Caco-2 (cell line): Measurements from ENCODE around the gene SNAPC4. TPM values are rescaled to one million over a fixed set of nuclear protein-coding genes. Genes with fewer than 3 reads are reported as not detected.

ENCODE experiments used
- BruUV-seq: library from RNA; stranded (reverse); fragments of 400-500 nt; replicated peaks from 2 replicates; lab custom pipeline; 2021; lab: Mats Ljungman, UMichigan
- CTCF ChIA-PET: fragments of 300-600 bp; sonication (Branson Sonifier 250); formaldehyde crosslinking; loops from one replicate; lab custom pipeline; 2022; ENCODE audit warnings: antibody characterized with exemption; lab: Charles Lee
- POLR2A ChIA-PET: fragments of 300-600 bp; sonication (Branson Sonifier 250); formaldehyde crosslinking; loops from one replicate; lab custom pipeline; 2022; ENCODE audit warnings: antibody characterized with exemption; lab: Charles Lee
- DNase-seq, 2 experiments: peaks; one replicate each; pipeline versions ENCODE4 v3.0.0 to v3.0.0-alpha.2; 2020 to 2022
- H3K27me3 ChIP-seq: replicated peaks from 2 replicates; pipeline ENCODE4 v1.6.0; 2011; ENCODE audit warnings: low read length; ENCODE audit not compliant: control insufficient read depth, insufficient read depth
- H3K36me3 ChIP-seq: 2 replicates; pipeline ENCODE4 v1.5.1; 2011; ENCODE audit warnings: low read length; ENCODE audit not compliant: control insufficient read depth, insufficient read depth
- H3K4me1 ChIP-seq: fragments of 250-450 bp; sonication (Bioruptor Pico); 2 replicates; pipeline ENCODE4 v1.5.1; 2020; ENCODE audit warnings: mild to moderate bottlenecking
- H3K4me3 ChIP-seq: 2 replicates; pipeline ENCODE4 v1.5.1; 2011; ENCODE audit warnings: low read depth, mild to moderate bottlenecking, control low read depth, low read length
- H3K9me3 ChIP-seq: fragments of 250-450 bp; sonication (Bioruptor Pico); 2 replicates; pipeline ENCODE4 v1.5.1; 2020; ENCODE audit warnings: mild to moderate bottlenecking, moderate library complexity
- H3K27ac Mint-ChIP-seq: one replicate; pipeline ENCODE4 v1.8.0; 2022; ENCODE audit warnings: mixed read lengths; ENCODE audit not compliant: unreplicated experiment
- H3K27me3 Mint-ChIP-seq: one replicate; pipeline ENCODE4 v1.8.0; 2022; ENCODE audit warnings: mixed read lengths; ENCODE audit not compliant: insufficient read depth, unreplicated experiment
- H3K36me3 Mint-ChIP-seq: one replicate; pipeline ENCODE4 v1.8.0; 2022; ENCODE audit warnings: mild to moderate bottlenecking, mixed read lengths; ENCODE audit not compliant: insufficient read depth, unreplicated experiment
- H3K4me1 Mint-ChIP-seq: one replicate; pipeline ENCODE4 v1.8.0; 2022; ENCODE audit warnings: low read depth, mixed read lengths; ENCODE audit not compliant: unreplicated experiment
- H3K4me3 Mint-ChIP-seq: one replicate; pipeline ENCODE4 v1.8.0; 2022; ENCODE audit warnings: mild to moderate bottlenecking, moderate library complexity, mixed read lengths; ENCODE audit not compliant: unreplicated experiment
- H3K9me3 Mint-ChIP-seq: one replicate; pipeline ENCODE4 v1.8.0; 2022; ENCODE audit warnings: mixed read lengths; ENCODE audit not compliant: unreplicated experiment
- CTCF ChIP-seq, 2 experiments: fragments of 200-600 bp in 1 of 2; IDR thresholded peaks; 1 replicate in 1 of 2; 2 replicates in 1 of 2; pipeline versions ENCODE4 v1.5.1 to v1.8.0; 2011 to 2022; ENCODE audit warnings: antibody characterized with exemption in 1 of 2, control low read depth in 1 of 2, inconsistent platforms in 1 of 2, low read depth in 1 of 2, low read length in 1 of 2, mild to moderate bottlenecking in 1 of 2, moderate library complexity in 1 of 2; ENCODE audit not compliant: insufficient read depth in 1 of 2, severe bottlenecking in 1 of 2, unreplicated experiment in 1 of 2
- intact Hi-C: fragments of 100-400 bp; cut with micrococcal nuclease; formaldehyde crosslinking; loops from one replicate; pipeline ENCODE4 v1.10.0; 2022; ENCODE audit not compliant: unreplicated experiment
- total RNA-seq: library from RNA; stranded (reverse); gene quantifications from 2 replicates; pipeline ENCODE4 v1.2.3, GENCODE V29; 2022

Gene SNAPC4
- total RNA-seq, 1 experiment from 2014 or later, result 15.3 TPM

- H3K4me3 Mint-ChIP-seq, result no peak overlapping the region
- ChIA-PET CTCF (no interaction called here), POLR2A (no interaction called here)
- no peaks in the 10 kb centered on the region for H3K4me1 ChIP-seq
- H3K9me3 ChIP-seq, result no peaks in the 10 kb centered on the region
- DNase-seq, result no peak
- no peaks in the 10 kb centered on the region for H3K27me3 Mint-ChIP-seq
- no peak overlapping the region for H3K4me3 ChIP-seq
- BruUV-seq, result no TSS peak
- H3K4me1 Mint-ChIP-seq, result peaks cover 12% of the 10 kb centered on the region
- no peak for TF ChIP-seq CTCF (IDR thresholded peaks at IDR 0.05; ENCODE audit: insufficient read depth in 1 of 2, low read depth in 1 of 2, low read length in 1 of 2, severe bottlenecking in 1 of 2, unreplicated experiment in 1 of 2)
- H3K36me3 ChIP-seq, result peaks cover 1% of the 10 kb centered on the region
- H3K36me3 Mint-ChIP-seq, result peaks cover 74% of the 10 kb centered on the region
- H3K9me3 Mint-ChIP-seq, result no peaks in the 10 kb centered on the region
- H3K27ac Mint-ChIP-seq, result no peak overlapping the region
- intact Hi-C loops, result loop anchor here (5.0 kb wide), 1 partner anchor 33 kb away; the partner anchor contains the start of gene DNLZ
- H3K27me3 ChIP-seq, result no peaks in the 10 kb centered on the region
Measured at GRCh38 chr9:136395345-136396218, 4.4 kb downstream of the SNAPC4 start.

- ChIA-PET POLR2A (no interaction called here), CTCF (no interaction called here)
- TF ChIP-seq CTCF (IDR thresholded peaks at IDR 0.05; ENCODE audit: insufficient read depth in 1 of 2, low read depth in 1 of 2, low read length in 1 of 2, severe bottlenecking in 1 of 2, unreplicated experiment in 1 of 2), result no peak
- peaks cover 74% of the 10 kb centered on the region for H3K36me3 Mint-ChIP-seq
- no peak overlapping the region for H3K4me3 Mint-ChIP-seq
- intact Hi-C loops, result loop anchor here (5.0 kb wide), 1 partner anchor 33 kb away; the partner anchor contains the start of gene DNLZ
- no peaks in the 10 kb centered on the region for H3K27me3 Mint-ChIP-seq
- peaks cover 12% of the 10 kb centered on the region for H3K4me1 Mint-ChIP-seq
- Histone ChIP-seq H3K4me3 (no peak overlapping the region), H3K4me1 (no peaks in the 10 kb centered on the region), H3K9me3 (no peaks in the 10 kb centered on the region), H3K36me3 (peaks cover 1% of the 10 kb centered on the region), H3K27me3 (no peaks in the 10 kb centered on the region)
- H3K27ac Mint-ChIP-seq, result no peak overlapping the region
- no peaks in the 10 kb centered on the region for H3K9me3 Mint-ChIP-seq
- no TSS peak for BruUV-seq
- no peak for DNase-seq
Measured at GRCh38 chr9:136395020-136395340, 5.0 kb downstream of the SNAPC4 start.

- ChIA-PET CTCF (no interaction called here), POLR2A (no interaction called here)
- Histone ChIP-seq H3K9me3 (no peaks in the 10 kb centered on the region), H3K27me3 (no peaks in the 10 kb centered on the region), H3K36me3 (peaks cover 1% of the 10 kb centered on the region), H3K4me1 (no peaks in the 10 kb centered on the region), H3K4me3 (no peak overlapping the region)
- Mint-ChIP-seq H3K36me3 (peaks cover 74% of the 10 kb centered on the region), H3K4me3 (no peak overlapping the region), H3K27me3 (no peaks in the 10 kb centered on the region), H3K27ac (no peak overlapping the region), H3K9me3 (no peaks in the 10 kb centered on the region), H3K4me1 (peaks cover 12% of the 10 kb centered on the region)
- DNase-seq, result no peak
- no peak for TF ChIP-seq CTCF (IDR thresholded peaks at IDR 0.05; ENCODE audit: insufficient read depth in 1 of 2, low read depth in 1 of 2, low read length in 1 of 2, severe bottlenecking in 1 of 2, unreplicated experiment in 1 of 2)
- no TSS peak for BruUV-seq
- intact Hi-C loops, result loop anchor here (5.0 kb wide), 1 partner anchor 32 kb away; the partner anchor contains the start of gene DNLZ
Measured at GRCh38 chr9:136394312-136395019, 5.5 kb downstream of the SNAPC4 start.
